ENCODE data around the gene AHCTF1. TPM values are rescaled to one million over a fixed set of nuclear protein-coding genes. Genes with fewer than 3 reads are reported as not detected.
"Not testable (repeated sequence)": the region's sequence is repeated elsewhere in the genome, so short reads cannot be mapped to it uniquely, and the experiment has no call there.

The AHCTF1 gene
- total and polyA plus RNA-seq, 10 of the 15 experiments (the other 5 are each of a cell fraction or from before 2014, with no cell fraction given): 3.4 to 45.5 (median 17.8) TPM

DNA sequence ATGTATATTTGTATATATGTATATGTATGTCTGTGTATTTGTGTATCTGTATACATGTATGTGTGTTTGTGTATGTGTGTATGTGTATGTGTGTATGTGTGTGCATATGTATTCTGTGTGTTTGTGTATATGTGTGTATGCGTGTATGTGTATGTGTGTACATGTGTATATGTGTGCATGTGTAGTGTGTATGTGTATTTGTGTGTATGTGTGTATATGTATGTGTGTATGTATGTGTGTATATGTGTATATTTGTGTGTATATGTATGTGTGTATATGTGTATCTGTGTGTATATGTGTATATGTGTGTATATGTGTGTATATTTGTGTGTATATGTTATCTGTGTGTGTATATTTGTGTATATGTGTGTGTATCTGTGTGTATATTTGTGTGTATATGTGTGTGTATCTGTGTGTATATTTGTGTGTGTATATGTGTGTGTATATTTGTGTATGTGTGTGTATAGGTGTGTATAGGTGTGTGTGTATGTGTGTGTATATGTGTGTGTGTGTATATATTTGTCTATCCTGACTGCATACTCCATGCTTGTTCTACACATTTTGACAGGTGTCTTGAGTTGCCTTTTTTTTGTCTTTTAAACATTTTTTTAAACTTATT, 106.1 kb downstream of the AHCTF1 start (continued):
- TF ChIP-seq, protein P1, sequence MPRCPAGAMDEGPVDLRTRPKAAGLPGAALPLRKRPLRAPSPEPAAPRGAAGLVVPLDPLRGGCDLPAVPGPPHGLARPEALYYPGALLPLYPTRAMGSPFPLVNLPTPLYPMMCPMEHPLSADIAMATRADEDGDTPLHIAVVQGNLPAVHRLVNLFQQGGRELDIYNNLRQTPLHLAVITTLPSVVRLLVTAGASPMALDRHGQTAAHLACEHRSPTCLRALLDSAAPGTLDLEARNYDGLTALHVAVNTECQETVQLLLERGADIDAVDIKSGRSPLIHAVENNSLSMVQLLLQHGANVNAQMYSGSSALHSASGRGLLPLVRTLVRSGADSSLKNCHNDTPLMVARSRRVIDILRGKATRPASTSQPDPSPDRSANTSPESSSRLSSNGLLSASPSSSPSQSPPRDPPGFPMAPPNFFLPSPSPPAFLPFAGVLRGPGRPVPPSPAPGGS (IDR thresholded peaks at IDR 0.05; ENCODE audit: borderline replicate concordance, insufficient read depth, low read depth, low read length, poor library complexity, severe bottlenecking): no peak
- TF ChIP-seq CREM (IDR thresholded peaks at IDR 0.05; ENCODE audit: low read depth) (no peak), SPI1 (IDR thresholded peaks at IDR 0.05; ENCODE audit: borderline replicate concordance, insufficient read depth, low read depth, low read length) (no peak)
- TF ChIP-seq, protein P2, sequence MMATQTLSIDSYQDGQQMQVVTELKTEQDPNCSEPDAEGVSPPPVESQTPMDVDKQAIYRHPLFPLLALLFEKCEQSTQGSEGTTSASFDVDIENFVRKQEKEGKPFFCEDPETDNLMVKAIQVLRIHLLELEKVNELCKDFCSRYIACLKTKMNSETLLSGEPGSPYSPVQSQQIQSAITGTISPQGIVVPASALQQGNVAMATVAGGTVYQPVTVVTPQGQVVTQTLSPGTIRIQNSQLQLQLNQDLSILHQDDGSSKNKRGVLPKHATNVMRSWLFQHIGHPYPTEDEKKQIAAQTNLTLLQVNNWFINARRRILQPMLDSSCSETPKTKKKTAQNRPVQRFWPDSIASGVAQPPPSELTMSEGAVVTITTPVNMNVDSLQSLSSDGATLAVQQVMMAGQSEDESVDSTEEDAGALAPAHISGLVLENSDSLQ (IDR thresholded peaks at IDR 0.05): no peak

DNA sequence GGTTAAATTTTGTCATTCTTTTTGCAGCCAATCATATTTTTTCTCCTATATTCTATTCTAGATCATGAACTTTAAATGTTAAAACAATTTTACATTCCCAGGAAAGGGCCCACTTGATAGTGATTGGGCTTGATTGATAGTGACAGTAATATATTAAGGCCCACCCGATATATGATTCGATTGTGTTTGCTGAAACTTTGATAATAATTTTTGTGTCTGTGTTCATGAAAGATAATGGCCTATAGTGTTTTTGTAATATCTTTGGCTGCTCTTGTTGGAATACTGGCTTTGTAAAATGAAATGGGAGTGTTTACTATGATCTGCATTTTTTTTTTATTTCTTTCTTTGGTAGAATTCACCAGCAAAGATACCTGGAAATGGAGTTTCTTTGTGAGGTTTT, 107.2 kb downstream of the AHCTF1 start:
- Histone ChIP-seq H3K36me3 (ENCODE audit: control insufficient read depth in 2 of 2, insufficient read depth in 2 of 2, low read length in 1 of 2) (no peaks in the 10 kb centered on the region), H3K4me2 (ENCODE audit: control insufficient read depth, insufficient read depth) (no peak overlapping the region), H3K4me1 (ENCODE audit: control insufficient read depth, insufficient read depth, low read length) (no peaks in the 10 kb centered on the region), H4K20me1 (ENCODE audit: control insufficient read depth, insufficient read depth) (no peaks in the 10 kb centered on the region), H3K9me3 (replicated peaks; ENCODE audit: control insufficient read depth, insufficient read depth, low read length) (peaks cover 3% of the 10 kb centered on the region; the same call in 2 of the 3 replicates), H3K27me3 (replicated peaks in 1 of 2; ENCODE audit: control insufficient read depth in 2 of 2, insufficient read depth in 2 of 2, low read length in 1 of 2) (no peaks in the 10 kb centered on the region), H3K79me2 (ENCODE audit: control insufficient read depth, insufficient read depth, low read length) (no peaks in the 10 kb centered on the region), H3K27ac (ENCODE audit: control insufficient read depth, insufficient read depth) (no peak overlapping the region), H2AFZ (ENCODE audit: control insufficient read depth, low read depth, low read length) (no peak overlapping the region), H3K9ac (ENCODE audit: control insufficient read depth, insufficient read depth, low read length) (no peak overlapping the region), H3K4me3 (no peak overlapping the region)
- ChIA-PET CTCF (no interaction called here), RAD21 (ENCODE audit: unreplicated experiment) (no interaction called here), POLR2A (no interaction called here), SMC1A (ENCODE audit: uncharacterized antibody, unreplicated experiment) (no interaction called here)
- no TSS peak for BruUV-seq (replicated peaks)
- WGBS (ENCODE audit: insufficient coverage, insufficient replicate concordance, low lambda C conversion rate, missing lambda C conversion rate): 28% methylated on average over 2 of the region's 2 CpGs
- ATAC-seq (no peak), FAIRE-seq (no peak), DNase-seq (ENCODE audit: low read depth, low spot score) (no peak)
- intact Hi-C loops (cut with micrococcal nuclease; ENCODE audit: unreplicated experiment) (no loop called here), in situ Hi-C loops (cut with MboI) (no loop called here)
- no peak for TF ChIP-seq RCOR1 (conservative IDR thresholded peaks at IDR 0.05; ENCODE audit: low read depth, low read length)
- TF ChIP-seq SMAD5 (IDR thresholded peaks at IDR 0.05; ENCODE audit: low read depth): no peak
- TF ChIP-seq SIX5 (IDR thresholded peaks at IDR 0.05; ENCODE audit: low read depth, low read length, severe bottlenecking): no peak
- TF ChIP-seq, protein P3, sequence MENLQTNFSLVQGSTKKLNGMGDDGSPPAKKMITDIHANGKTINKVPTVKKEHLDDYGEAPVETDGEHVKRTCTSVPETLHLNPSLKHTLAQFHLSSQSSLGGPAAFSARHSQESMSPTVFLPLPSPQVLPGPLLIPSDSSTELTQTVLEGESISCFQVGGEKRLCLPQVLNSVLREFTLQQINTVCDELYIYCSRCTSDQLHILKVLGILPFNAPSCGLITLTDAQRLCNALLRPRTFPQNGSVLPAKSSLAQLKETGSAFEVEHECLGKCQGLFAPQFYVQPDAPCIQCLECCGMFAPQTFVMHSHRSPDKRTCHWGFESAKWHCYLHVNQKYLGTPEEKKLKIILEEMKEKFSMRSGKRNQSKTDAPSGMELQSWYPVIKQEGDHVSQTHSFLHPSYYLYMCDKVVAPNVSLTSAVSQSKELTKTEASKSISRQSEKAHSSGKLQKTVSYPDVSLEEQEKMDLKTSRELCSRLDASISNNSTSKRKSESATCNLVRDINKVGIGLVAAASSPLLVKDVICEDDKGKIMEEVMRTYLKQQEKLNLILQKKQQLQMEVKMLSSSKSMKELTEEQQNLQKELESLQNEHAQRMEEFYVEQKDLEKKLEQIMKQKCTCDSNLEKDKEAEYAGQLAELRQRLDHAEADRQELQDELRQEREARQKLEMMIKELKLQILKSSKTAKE (IDR thresholded peaks at IDR 0.05; ENCODE audit: low read depth, poor library complexity, severe bottlenecking): no peak
- no peak for TF ChIP-seq NR2C1 (IDR thresholded peaks at IDR 0.05)

DNA sequence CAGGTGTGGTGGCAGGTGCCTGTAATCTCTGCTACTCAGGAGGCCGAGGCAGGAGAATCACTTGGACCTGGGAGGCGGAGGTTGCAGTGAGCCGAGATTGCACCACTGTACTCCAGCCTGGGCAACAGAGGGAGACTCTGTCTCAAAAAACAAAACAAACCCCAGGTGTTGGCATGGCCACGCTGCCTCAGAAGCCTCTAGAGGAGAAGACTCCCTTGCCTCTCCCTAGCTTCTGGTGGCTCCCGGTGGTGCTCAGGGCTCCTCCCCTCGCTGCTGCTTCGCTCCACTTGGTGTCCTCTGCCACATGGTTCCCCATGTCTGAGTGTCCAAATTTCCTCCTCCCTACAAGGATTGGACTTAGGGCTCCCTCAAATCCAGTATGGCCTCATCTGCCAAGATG, 109.6 kb downstream of the AHCTF1 start:
- BruUV-seq (replicated peaks); DNase-seq (ENCODE audit: low read depth, low spot score); POLR2A ChIA-PET; in situ Hi-C loops (cut with MboI); H3K36me3 ChIP-seq (ENCODE audit: control insufficient read depth in 2 of 2, insufficient read depth in 2 of 2, low read length in 1 of 2); H3K27ac ChIP-seq (ENCODE audit: control insufficient read depth, insufficient read depth); H3K9ac ChIP-seq (ENCODE audit: control insufficient read depth, insufficient read depth, low read length); H3K4me1 ChIP-seq (ENCODE audit: control insufficient read depth, insufficient read depth, low read length); CTCF ChIA-PET; FAIRE-seq; H3K4me2 ChIP-seq (ENCODE audit: control insufficient read depth, insufficient read depth); H3K27me3 ChIP-seq (replicated peaks in 1 of 2; ENCODE audit: control insufficient read depth in 2 of 2, insufficient read depth in 2 of 2, low read length in 1 of 2); intact Hi-C loops (cut with micrococcal nuclease; ENCODE audit: unreplicated experiment); H4K20me1 ChIP-seq (ENCODE audit: control insufficient read depth, insufficient read depth); H2AFZ ChIP-seq (ENCODE audit: control insufficient read depth, low read depth, low read length); SMC1A ChIA-PET (ENCODE audit: uncharacterized antibody, unreplicated experiment); RAD21 ChIA-PET (ENCODE audit: unreplicated experiment); ATAC-seq; H3K9me3 ChIP-seq (replicated peaks; ENCODE audit: control insufficient read depth, insufficient read depth, low read length); H3K79me2 ChIP-seq (ENCODE audit: control insufficient read depth, insufficient read depth, low read length); H3K4me3 ChIP-seq: not testable (repeated sequence)
- WGBS (ENCODE audit: insufficient coverage, insufficient replicate concordance, low lambda C conversion rate, missing lambda C conversion rate): 76% methylated on average over 7 of the region's 7 CpGs
